Hematopoietic multipotent progenitor cell treated with erythropoietin and hydrocortisone succinate and interleukin-3 and kit ligand, for 17 days (in vitro differentiated cells): Measurements from ENCODE around the gene TIAM2.
"Not testable (repeated sequence)": the region's sequence is repeated elsewhere in the genome, so short reads cannot be mapped to it uniquely, and the experiment has no call there.

Experiments
- DNase-seq: peaks from one replicate; pipeline ENCODE4 v3.0.0-alpha.2; 2015; ENCODE audit warnings: low spot score

TIAM2 gene

DNA sequence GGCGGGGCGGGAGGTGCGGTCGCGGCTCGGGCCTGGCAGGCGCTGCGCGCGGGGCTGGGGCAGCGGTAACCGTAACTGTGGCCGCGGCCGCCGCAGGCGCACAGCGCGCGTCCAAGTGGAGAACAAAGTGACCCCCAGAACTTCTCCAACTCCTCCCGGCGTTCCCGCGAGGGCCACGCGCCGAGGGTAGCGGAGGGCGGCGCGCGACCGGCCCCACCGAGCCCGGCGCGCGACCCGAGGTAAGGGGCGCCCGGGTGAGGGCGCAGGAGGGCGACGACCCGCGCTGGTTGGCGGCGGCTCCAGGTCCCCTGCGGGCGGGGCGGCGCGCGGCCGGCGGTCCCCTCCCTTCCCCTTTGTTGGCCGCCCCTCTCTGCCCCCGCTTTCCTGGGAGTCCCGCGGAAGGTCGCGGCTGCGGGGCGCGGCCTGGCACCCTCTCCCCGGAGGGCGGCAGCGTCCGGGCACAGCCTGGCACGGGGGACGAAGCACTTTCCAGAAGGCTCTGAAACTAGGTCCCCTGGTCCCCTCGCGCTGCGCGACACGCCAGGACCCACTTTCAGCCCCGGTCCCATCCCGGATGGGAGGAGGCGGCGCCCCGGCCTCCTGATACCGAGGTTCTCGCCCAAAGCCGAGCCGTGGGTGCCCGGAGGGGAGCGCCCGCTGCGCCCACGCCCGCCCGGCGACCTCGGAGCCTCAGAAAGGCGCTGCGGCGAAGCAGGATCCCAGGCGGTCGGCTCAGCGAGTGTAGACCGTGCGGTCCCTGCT, at the start of gene TIAM2:
TSS of gene TIAM2 (plus strand) at position 62 of the 762 bp plus-strand sequence. CDS start 133,909 bp downstream, outside the sequence.
- no peak for DNase-seq

DNA sequence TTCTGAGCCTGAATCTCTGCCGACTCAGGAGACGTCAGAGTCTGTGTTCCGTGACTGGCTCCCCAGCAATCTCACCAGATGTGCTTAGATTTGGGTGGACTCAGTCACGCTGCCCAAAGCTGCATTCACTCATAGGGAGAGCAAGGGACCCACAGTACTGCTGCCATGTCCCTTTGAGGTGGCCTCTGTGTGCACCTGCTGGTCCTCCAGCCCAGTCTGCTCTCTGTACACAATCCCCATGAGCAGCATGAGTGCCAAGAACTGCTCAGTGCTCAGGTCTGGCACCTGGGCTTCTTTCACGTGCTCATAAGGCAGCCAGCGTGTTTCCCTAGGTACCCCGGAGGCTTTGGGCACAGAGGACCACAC, 44.2 kb upstream of the TIAM2 start:
- DNase-seq = no peak

DNA sequence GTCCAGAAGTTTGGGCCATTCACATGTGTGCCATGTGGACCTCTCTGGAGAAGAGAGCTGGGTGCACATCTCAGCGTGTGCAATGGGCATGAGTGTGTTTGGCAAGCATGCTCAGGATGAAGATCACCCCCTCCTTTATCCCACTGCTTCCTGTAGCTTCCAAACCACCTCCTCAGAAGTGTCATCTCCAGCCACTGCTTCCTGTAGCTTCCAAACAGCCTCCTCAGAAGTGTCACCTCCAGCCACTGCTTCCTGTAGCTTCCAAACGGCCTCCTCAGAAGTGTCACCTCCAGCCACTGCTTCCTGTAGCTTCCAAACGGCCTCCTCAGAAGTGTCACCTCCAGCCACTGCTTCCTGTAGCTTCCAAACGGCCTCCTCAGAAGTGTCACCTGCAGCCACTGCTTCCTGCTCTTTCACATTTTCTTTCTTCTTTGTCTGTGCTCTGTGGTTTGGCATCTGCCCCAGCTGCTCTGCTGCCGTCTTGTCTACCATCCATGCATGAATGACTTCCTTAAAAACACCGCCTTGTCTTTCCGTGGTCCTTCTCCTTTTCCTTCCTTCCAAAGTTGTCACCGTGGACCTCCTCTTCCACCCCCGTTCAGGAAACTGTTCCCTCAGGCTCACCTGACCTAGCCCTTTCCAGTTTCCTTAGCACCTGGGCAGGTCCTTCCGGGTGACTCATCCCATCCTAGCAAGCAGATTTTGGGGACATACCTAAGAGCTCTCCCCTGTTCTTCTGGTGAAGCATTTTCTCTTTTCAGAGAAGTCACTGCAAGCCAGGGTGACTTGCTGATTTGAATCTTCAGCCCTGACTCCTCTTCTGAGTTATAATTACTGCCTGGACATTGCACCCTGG, 43.5 kb upstream of the TIAM2 start:
- no peak for DNase-seq

DNA sequence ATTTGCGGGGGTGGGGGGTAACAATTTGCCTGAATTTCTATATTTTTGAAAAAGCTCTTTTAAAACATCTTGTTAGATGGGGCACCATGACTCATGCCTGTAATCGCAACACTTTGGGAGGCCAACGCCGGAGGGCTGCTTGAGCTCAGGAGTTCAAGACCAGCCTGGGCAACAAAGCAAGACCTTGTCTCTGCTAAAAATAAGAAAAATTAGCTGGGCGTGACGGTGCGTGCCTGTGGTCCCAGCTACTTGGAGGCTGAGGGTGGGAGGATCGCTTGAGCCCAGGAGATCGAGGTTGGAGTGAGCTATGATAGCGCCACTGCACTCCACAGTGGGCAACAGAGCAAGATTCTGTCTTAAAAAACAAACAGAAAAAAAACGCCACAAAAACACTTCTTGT, 41.5 kb upstream of the TIAM2 start:
- DNase-seq = no peak

DNA sequence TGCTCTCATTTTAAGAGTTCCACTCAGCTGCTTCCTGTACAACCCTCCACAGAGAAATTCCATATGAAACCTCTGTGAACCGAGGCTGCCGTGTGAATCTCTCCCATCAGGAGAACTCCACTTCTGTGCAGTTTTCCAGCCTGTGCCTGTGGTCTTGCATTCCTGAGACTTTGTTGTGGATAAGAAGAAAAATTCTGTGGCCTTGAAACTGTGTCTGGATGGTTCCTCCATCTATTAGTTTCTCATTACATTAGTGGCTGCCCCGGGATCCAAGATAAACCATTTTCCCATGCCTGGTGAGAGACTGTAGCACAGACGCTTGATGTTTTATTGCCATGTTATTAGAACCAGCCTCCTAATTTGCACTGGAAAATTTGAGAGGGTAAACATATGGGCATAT, 40.8 kb upstream of the TIAM2 start:
- no peak for DNase-seq

DNA sequence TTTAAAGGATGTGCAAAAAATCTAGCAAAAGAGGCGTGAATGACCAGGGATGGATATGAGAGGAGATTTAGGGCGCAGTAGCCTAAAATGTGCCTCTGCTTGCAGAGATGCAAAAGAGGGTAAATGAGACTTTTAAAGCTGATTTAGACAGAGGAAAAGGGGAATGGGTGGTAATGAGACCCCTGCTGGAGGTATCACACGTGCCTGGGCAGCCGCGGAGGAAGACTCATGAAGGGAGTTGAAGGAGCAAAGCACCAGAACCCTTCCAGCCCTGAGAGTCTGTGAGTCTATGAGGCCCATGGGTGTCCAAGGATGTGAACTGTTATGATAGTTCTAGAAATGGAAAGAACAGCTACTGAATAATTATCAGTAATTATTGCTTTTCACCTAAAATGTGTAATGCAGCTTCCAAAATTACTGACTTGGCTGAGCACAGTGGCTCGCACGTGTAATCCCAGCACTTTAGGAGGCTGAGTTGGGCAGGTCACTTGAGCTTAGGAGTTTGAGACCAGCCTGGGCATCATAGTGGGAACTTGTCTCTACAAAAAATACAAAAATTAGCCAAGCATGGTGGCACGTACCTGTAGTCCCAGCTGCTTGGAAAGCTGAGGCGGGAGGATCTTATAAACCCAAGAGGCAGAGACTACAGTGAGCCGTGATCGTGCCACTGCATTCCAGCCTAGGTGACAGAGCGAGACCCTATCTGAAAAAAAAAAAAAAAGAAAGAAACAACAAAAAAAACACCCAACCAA, 38.2 kb upstream of the TIAM2 start:
- DNase-seq = no peak

DNA sequence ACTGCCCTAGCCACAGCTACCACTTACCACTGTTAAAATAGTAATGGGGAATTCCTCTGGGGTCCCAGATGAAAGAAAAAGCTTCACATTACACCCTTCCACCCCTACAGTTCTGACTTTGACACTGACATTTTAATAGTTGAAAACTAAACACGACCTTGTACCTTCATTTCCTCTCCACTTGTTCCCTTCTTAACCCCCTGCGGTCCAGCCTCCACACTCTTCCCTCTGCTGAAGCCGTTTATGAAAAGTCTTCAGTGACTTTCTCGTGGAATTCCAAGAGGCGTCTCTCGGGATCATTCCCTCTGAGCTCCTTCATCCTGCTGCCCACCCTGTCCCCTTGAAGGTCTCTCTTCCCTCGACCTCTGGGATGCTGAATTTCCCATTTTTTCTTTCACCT, 36.6 kb upstream of the TIAM2 start:
- DNase-seq = no peak

DNA sequence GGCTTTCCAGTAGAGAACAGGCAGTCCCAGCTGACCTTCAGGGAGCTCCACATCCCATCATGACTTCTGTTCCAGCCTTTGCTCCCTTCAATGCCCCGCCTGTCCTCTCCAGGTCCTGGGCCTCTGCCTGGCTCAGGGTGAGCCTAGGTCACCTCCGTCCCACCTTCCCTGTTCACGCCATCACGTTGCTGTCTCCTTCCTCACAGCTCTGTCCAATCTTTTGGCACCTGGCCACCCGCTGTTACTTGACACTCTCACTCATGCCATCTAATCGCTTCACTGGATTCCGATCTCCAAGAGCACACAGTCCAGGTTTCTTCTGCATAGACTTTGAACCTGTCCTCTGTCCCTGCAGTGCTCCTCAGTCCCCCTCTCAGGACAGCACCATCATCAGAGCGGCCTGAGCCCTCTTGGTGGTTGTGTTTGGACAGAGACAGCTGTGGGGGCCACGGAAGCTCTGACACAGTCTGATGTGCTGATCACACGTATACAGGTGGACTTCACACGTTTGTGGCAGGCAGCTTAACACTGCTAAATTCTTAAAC, 34.7 kb upstream of the TIAM2 start:
- no peak for DNase-seq

DNA sequence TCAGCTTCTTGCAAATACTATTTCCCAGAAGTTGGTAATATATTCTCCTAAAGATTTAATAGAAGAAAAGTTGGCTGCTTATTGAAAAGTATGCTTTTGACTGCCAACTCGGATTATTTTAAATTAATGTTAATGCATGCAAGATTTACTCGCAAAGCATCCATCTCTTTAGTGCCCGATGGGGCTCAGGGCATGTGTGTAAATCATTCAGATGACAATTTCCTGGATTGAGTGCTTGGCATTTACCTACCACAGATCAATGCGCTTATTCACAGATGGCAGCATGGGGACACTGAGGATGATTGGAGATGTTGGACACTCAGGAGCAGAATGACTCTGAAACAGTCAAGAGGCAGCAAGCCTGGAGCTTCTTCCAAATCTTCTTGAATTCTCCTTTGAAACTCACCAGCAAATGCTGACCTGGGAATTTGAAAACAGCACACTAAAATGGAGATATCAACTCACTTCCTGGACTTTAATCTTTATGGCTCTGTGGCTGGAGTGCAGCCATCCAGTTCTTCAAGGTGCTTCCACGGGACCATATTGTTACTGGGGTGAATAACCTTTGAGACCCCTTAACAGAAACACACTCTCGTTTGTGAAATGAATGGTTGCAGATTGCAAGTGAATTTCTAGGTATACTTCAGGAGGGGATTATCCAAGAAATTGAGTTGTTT, 34.1 kb upstream of the TIAM2 start:
- DNase-seq = no peak

DNA sequence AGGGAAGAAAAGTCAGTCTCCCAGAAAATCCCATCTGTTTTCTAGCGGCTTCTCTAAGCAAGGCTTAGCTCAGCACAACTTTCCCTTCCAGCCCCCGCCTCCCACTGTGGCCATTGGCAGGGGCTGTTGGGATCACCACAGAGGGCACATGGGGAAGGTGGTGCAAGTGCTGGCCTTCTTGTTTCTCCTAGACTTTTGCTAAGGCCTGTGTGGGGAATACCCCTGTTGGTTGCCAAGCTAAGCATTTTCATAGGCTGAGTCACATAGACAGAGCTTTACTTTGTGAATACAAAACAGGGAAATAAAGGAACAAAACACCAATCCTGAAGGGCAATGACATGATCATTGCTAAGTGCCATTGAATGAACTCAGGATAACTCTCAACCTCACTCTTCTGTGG, 32.4 kb upstream of the TIAM2 start:
- no peak for DNase-seq

DNA sequence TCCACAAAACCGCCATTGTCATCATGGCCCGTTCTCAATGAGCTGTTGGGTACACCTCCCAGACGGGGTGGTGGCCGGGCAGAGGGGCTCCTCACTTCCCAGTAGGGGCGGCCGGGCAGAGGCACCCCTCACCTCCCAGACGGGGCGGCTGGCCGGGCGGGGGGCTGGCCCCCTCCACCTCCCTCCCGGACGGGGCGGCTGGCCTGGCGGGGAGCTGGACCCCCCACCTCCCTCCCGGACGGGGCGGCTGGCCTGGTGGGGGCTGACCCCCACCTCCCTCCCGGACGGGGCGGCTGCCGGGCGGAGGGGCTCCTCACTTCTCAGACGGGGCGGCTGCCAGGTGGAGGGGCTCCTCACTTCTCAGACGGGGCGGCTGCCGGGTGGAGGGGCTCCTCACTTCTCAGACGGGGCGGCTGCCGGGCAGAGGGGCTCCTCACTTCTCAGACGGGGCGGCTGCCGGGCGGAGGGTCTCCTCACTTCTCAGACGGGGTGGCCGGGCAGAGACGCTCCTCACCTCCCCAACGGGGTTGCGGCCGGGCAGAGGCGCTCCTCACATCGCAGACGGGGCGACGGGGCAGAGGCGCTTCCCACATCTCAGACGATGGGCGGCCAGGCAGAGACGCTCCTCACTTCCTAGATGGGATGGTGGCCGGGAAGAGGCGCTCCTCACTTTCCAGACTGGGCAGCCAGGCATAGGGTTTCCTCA, 28.9 kb upstream of the TIAM2 start:
- not testable (repeated sequence) for DNase-seq

DNA sequence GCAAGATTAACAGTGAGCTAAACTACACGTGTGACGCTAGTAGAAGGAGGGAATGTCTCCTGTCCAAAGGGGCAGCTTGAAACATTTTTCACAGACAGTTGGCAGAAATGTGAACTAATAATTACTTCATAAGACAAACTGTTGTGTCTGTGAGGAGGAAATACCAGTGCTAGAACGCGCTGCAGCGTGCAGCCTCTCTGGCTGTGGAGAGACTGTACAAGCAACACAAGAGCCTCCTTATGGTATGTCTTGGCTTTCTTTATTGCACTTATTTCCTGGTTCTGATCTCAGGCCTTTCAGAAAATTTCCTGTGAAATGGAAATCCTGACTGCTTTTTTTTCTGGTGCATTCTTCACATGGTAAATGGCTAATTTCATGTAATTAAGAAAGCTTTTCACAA, 25.3 kb upstream of the TIAM2 start:
- DNase-seq = no peak

DNA sequence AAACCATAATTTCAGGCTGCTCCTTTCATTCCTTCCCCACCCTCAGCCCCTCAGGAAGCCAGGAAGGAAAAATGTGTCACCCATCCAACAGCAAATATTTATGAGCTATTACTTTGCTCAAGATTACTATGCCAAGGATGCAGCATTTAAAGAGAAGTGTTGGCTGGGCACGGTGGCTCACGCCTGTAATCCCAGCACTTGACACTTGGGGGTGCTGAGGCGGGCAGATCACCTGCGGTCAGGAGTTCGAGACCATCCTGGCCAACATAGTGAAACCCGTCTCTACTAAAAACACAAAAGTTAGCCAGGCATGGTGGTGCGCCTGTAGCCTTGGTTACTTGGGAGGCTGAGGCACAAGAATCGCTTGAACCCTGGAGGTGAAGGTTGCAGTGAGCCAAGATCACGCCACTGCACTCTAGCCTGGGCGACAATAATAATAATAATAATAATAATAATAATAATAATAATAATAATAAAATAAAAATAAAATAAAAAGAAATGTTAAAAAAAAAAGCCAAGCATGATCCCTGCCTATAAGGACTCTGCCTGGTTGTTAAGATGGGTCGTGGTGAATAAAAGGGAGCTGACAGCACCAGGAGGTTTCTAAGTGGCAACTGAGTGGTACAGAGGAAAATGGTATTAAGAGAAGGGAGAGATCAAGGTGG, 20.5 kb upstream of the TIAM2 start:
- DNase-seq = no peak

DNA sequence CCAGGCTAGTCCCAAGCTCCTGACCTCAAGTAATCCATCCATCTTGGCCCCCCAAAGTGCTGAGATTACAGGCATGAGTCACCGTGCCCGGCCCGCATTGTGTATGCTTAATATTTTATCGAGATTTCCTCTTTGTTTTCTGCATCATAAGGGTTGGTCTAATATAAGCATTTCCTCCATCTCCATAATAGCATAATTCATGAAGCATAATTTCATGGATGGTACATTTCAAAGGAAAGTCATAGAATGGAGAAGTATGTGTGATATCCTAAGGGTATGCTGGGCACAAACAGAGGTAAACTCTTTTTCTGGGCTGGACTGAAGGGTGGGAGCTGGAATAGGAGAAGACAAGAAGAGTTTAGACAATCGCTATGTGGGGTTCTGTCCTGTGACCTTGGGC, 17.5 kb upstream of the TIAM2 start:
- DNase-seq = no peak

DNA sequence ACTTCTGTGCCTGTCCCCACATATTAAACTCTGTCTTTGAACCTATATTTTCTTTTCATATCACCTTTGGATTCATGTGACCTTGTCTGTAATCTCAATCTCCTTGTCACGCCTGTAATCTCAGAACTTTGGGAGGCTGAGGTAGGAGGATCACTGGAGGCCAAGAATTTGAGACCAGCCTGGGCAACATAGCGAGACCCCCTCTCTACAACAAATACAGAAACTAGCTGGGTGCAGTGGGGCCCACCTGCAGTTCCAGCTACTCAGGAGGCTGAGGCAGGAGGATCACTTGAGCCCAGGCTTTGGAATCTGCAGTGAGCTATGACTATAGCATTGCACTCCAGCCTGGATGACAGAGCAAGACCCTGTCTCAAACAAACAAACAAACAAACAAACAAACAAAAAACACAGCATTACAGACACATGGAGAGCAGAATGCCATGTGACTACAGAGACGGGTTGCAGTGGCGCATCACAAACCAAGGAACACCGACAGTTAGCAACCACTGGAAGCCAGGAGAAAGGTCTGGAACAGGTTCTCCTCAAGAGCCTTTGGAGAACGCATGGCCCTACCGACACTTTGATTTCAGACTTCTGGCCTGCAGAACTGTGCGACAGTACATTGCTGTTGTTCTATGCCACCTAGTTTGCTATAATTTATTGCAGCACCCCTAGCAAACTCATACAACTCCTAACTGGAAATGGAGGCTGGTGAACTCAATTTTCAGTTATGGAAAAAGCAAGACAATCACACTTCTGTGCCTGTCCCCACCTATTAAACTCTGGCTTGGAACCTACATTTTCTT, 14.6 kb upstream of the TIAM2 start:
- DNase-seq = no peak

DNA sequence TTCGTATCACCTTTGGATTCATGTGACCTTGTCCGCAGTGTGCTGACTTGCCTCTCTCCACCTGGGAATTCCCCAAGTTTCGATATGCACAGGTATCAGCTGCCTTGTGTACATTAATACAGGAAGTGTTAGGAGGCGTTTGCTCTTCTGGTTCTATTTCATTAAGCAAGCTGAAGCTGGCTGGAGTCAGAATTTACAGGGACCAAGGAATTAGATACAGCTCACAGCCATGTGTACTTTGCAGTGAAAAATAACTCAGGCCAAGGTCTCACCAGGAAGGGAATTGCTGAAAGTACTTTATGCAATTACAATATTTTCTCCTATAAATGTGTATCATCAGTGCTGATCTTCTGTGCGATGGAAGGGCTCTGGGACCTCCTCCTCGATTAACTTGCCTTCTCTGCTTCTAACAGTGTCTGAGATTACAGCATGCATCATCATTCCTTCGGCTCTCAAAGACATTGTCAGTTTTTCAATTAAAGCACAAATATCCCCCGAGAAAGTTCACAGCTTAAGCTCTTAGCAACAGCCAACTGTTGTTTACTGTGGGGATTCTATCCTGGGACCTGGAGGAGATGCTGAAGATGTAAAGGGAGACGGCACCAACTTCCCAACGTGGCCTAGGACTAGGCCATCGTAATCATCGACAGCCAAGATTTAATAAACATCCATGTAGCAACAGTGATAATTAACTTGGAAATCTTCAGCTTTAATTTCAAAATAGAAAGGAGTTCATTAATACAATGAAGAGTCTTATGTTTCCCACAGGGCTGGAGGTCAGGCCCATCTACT, 13.8 kb upstream of the TIAM2 start:
- no peak for DNase-seq

DNA sequence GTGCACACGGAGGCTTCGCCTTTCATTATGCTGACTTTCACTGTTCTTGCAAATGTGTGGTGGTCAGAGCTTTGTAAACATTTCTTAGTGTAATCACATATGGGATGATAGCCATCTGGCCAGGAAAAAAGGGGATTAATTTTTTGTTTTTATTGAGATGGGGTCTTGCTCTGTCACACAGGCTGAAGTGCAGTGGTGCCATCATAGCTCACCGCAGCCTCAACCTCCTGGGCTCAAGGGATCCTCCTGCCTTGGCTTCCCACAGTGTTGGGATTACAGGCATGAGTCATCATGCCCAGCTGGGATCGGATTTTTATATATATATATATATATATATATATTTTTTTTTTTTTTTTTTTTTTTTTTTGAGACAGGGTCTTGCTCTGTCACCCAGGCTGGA, 11.0 kb upstream of the TIAM2 start:
- DNase-seq = no peak

DNA sequence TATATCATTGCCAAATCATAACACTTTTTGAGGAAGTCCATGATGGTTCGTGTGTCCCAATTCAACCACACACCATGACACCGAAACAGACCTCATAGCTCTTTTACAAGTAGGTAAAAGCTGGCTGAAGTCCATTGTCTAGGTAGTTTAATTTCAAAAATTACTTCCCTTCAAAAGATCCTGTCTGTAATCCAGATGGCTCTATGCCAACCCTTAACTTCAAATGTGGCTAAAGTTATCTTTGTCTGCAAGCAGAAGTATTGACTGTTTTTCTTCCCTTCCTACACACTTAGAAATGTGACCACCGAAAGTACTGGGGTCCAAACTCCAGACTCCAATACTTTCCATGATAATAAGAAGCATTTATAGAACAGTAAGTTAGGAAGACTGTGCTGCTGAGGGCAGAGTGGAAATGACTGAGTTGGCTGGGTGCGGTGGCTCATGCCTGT, 8.3 kb upstream of the TIAM2 start:
- no peak for DNase-seq

DNA sequence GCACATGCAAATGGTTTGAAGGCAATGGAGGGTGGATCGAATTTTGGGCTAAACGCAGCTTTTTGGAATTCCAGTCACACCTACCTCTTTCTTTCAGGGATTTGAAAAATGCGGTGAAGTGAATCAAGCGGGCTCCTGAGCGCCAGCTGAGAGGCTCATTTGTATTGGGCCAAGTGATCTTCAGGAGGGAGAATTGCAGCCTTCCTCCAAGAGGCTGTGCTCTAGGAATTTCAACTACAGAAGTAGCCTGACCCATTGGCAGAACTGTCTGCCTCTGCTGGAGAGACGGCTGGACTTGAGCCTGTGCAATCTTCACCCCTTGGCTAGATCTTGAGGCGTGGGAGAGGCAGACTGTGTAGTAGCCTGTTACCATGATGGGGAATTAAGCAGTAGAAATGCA, 5.7 kb upstream of the TIAM2 start:
- DNase-seq = no peak
